Pancreas (tissue), 10 donors: Measurements from ENCODE around the gene KRT23. TPM values are rescaled to one million over a fixed set of nuclear protein-coding genes. Genes with fewer than 3 reads are reported as not detected.

ENCODE experiments used
- ATAC-seq, 4 donors: fragments of 200-7000 bp; cut with Tn5 transposase; one replicate each; pipeline versions ENCODE4 v1.8.0 to v1.9.1; 2020; ENCODE audit warnings: mild to moderate bottlenecking in 4 of 4, moderate library complexity in 4 of 4
- DNase-seq, 6 donors: peaks; one replicate each; pipeline ENCODE4 v3.0.0-alpha.2; 2020
- FAIRE-seq: peaks from 2 replicates; lab custom pipeline; 2012; peaks lifted over from hg19 to GRCh38; lab: Jason Lieb, UNC
- H3K27ac ChIP-seq, 4 donors: fragments of 200-600 bp; sonication (generic); 1 replicate in 3 of 4; 2 replicates in 1 of 4; pipeline versions ENCODE4 v1.5.0 to v1.8.0; 2020
- H3K27me3 ChIP-seq, 4 donors: fragments of 200-600 bp; one replicate each; pipeline ENCODE4 v1.8.0; 2021
- H3K36me3 ChIP-seq, 3 donors: fragments of 200-600 bp; sonication (generic) in 1 of 3; one replicate each; pipeline versions ENCODE4 v1.5.0 to v1.8.0; 2020 to 2021
- H3K4me1 ChIP-seq, 3 donors: fragments of 200-600 bp; one replicate each; pipeline ENCODE4 v1.8.0; 2021
- H3K4me3 ChIP-seq, 4 donors: fragments of 200-600 bp; sonication (generic) in 2 of 4; one replicate each; pipeline versions ENCODE4 v1.5.0 to v1.8.0; 2020 to 2021
- H3K9me3 ChIP-seq, 4 donors: fragments of 200-600 bp; one replicate each; pipeline ENCODE4 v1.8.0; 2021
- CTCF ChIP-seq, 4 donors: fragments of 200-600 bp; sonication (generic) in 3 of 4; IDR thresholded peaks; one replicate each; pipeline versions ENCODE4 v1.5.0 to v1.8.0; 2021; ENCODE audit warnings: antibody characterized with exemption in 4 of 4
- WGBS, 2 donors: extraction: QIAGEN DNeasy Blood & Tissue Kit; methylation state at CpG; one replicate each; pipeline ENCODE4 v1.1.7; 2013; 5-methylcytosine and 5-hydroxymethylcytosine counted together
- intact Hi-C, 3 donors: fragments of 100-400 bp; cut with DNase I; formaldehyde crosslinking; loops; one replicate each; pipeline versions ENCODE4 v1.11.1 to v1.14.2; 2022
- polyA plus RNA-seq, 2 donors: library from polyadenylated mRNA; stranded (reverse); fragments of 200-250 nt; gene quantifications; one replicate each; pipeline ENCODE4 v1.2.3, GENCODE V29; 2013
- total RNA-seq, 6 donors: library from RNA; stranded (reverse); fragmentation: NEBNext Ultra II Directional in 4 of 6; extraction: Animal tissue kit (Norgen Biotek cat#: 25700) in 4 of 6; gene quantifications; one replicate each; pipeline versions ENCODE4 v1.2.1 to v1.2.4, GENCODE V29; 2021 to 2023
- donor health status: healthy with polysubstance abuse.
- donor health status: DM: no; HTN: no; CAD: no; lungs with moderate emphysema.
- donor health status: DM: no; HTN: no; CAD: no.
- donor health status: control.
- donor health status: control.
- donor health status: Bipolar disorder and iron deficiency.
- donor health status: DM: yes; HTN: yes; CAD: no.
- donor health status: DM: no; HTN: no; CAD: no.
- donor health status: DM: no; HTN: no; CAD: no.
- donor health status: DM: yes; HTN: yes; CAD: no.

KRT23 gene
- total and polyA plus RNA-seq, 8 donors, result 0.59 to 17.7 (median 1.1) TPM

- DNase-seq (no peak), FAIRE-seq (no peak), ATAC-seq (peak in 2 of 4 donors; percentile 12 to 44)
- H3K4me1 ChIP-seq, result peaks cover 0 to 9% (median 0%) of the 10 kb centered on the region in 3 donors
- no peaks in the 10 kb centered on the region for H3K9me3 ChIP-seq
- 32 to 42% methylated on average over 8 of the region's 8 CpGs for WGBS, 2 donors
- no peak overlapping the region for H3K4me3 ChIP-seq
- peaks cover 0 to 4% (median 0%) of the 10 kb centered on the region in 4 donors for H3K27me3 ChIP-seq
- TF ChIP-seq CTCF (IDR thresholded peaks at IDR 0.05), result no peak
- intact Hi-C loops, result no loop called here
- no peaks in the 10 kb centered on the region for H3K36me3 ChIP-seq
- H3K27ac ChIP-seq, result no peak overlapping the region
These were observed 43.1 kb upstream of the KRT23 start for GRCh38 chr17:40980596-40980995.

- FAIRE-seq (no peak), ATAC-seq (no peak), DNase-seq (no peak)
- no peak for TF ChIP-seq CTCF (IDR thresholded peaks at IDR 0.05)
- Histone ChIP-seq H3K4me1 (peaks cover 0 to 9% (median 0%) of the 10 kb centered on the region in 3 donors), H3K36me3 (no peaks in the 10 kb centered on the region), H3K27ac (no peak overlapping the region), H3K4me3 (no peak overlapping the region), H3K9me3 (no peaks in the 10 kb centered on the region), H3K27me3 (peaks cover 0 to 4% (median 0%) of the 10 kb centered on the region in 4 donors)
- 82 to 87% methylated on average over 3 of the region's 3 CpGs for WGBS, 2 donors
- intact Hi-C loops, result no loop called here
These were observed 42.7 kb upstream of the KRT23 start for GRCh38 chr17:40980117-40980516.

- 32 to 34% methylated on average over 13 of the region's 13 CpGs for WGBS, 2 donors
- Histone ChIP-seq H3K27me3 (peaks cover 0 to 4% (median 0%) of the 10 kb centered on the region in 4 donors), H3K36me3 (no peaks in the 10 kb centered on the region), H3K4me3 (no peak overlapping the region), H3K9me3 (no peaks in the 10 kb centered on the region), H3K4me1 (peaks cover 0 to 9% (median 0%) of the 10 kb centered on the region in 3 donors), H3K27ac (peak overlapping the region; percentile 6 to 60 (median 36))
- no peak for FAIRE-seq
- peak in 4 of 6 donors; percentile 61 to 80 (median 64) for DNase-seq
- ATAC-seq, result peak; percentile 46 to 85 (median 70)
- no peak for TF ChIP-seq CTCF (IDR thresholded peaks at IDR 0.05)
- intact Hi-C loops, result no loop called here
These were observed 41.2 kb upstream of the KRT23 start for GRCh38 chr17:40978575-40979151.

GRCh38 chr17:40975516-40975915 lies 38.1 kb upstream of the KRT23 start:
- DNase-seq (no peak), FAIRE-seq (no peak), ATAC-seq (no peak)
- intact Hi-C loops, result no loop called here
- no peaks in the 10 kb centered on the region for H3K9me3 ChIP-seq
- no peak overlapping the region for H3K4me3 ChIP-seq
- H3K27me3 ChIP-seq, result peaks cover 0 to 4% (median 0%) of the 10 kb centered on the region in 4 donors
- H3K36me3 ChIP-seq, result no peaks in the 10 kb centered on the region
- no peak overlapping the region for H3K27ac ChIP-seq
- no peak for TF ChIP-seq CTCF (IDR thresholded peaks at IDR 0.05)
- H3K4me1 ChIP-seq, result peaks cover 0 to 9% (median 0%) of the 10 kb centered on the region in 3 donors

GRCh38 chr17:40974366-40974765 lies 36.9 kb upstream of the KRT23 start:
- peaks cover 0 to 4% (median 0%) of the 10 kb centered on the region in 4 donors for H3K27me3 ChIP-seq
- no peaks in the 10 kb centered on the region for H3K9me3 ChIP-seq
- H3K36me3 ChIP-seq, result no peaks in the 10 kb centered on the region
- no peak overlapping the region for H3K4me3 ChIP-seq
- no peak overlapping the region for H3K27ac ChIP-seq
- 73 to 87% methylated on average over 3 of the region's 3 CpGs for WGBS, 2 donors
- DNase-seq (no peak), ATAC-seq (no peak), FAIRE-seq (no peak)
- intact Hi-C loops, result no loop called here
- peaks cover 0 to 9% (median 0%) of the 10 kb centered on the region in 3 donors for H3K4me1 ChIP-seq
- TF ChIP-seq CTCF (IDR thresholded peaks at IDR 0.05), result no peak
